Natural killer cell treated with Interleukin-12 subunit alpha and Interleukin-12 subunit beta and Interleukin-15 and Interleukin-18, amount 100 ng/mL, for 72 hours (primary cell): ENCODE data around the gene SLC12A9. TPM values are rescaled to one million over a fixed set of nuclear protein-coding genes. Genes with fewer than 3 reads are reported as not detected.
A peak's percentile ranks its signal among the peaks of the same experiment; 100 is the strongest.

Experiments used
- ATAC-seq, 2 donors: fragments of 150-1000 bp; cut with Tn5 transposase in 1 of 2; sonication (Bioruptor Pico), chemical (Tn5 transposase) in 1 of 2; 2 replicates each; pipeline ENCODE4 v1.10.0; 2021
- DNase-seq: peaks from one replicate; pipeline ENCODE4 v3.0.0; 2022; ENCODE audit warnings: low spot score
- H3K27ac Mint-ChIP-seq, 2 donors: 1 replicate in 1 of 2; 2 replicates in 1 of 2; pipeline ENCODE4 v1.8.0; 2022; ENCODE audit warnings: mixed read lengths in 2 of 2, mild to moderate bottlenecking in 1 of 2, moderate library complexity in 1 of 2
- H3K27me3 Mint-ChIP-seq, 2 donors: 1 replicate in 1 of 2; 2 replicates in 1 of 2; pipeline ENCODE4 v1.8.0; 2022; ENCODE audit warnings: mixed read lengths in 2 of 2
- H3K36me3 Mint-ChIP-seq: one replicate; pipeline ENCODE4 v1.8.0; 2022; ENCODE audit warnings: mixed read lengths
- H3K4me1 Mint-ChIP-seq, 2 donors: 1 replicate in 1 of 2; 2 replicates in 1 of 2; pipeline ENCODE4 v1.8.0; 2022; ENCODE audit warnings: low read depth in 2 of 2, mixed read lengths in 2 of 2, mild to moderate bottlenecking in 1 of 2
- H3K4me3 Mint-ChIP-seq: one replicate; pipeline ENCODE4 v1.8.0; 2022; ENCODE audit warnings: mixed read lengths
- H3K9me3 Mint-ChIP-seq: 2 replicates; pipeline ENCODE4 v1.8.0; 2022; ENCODE audit warnings: mixed read lengths
- total RNA-seq, 2 donors: library from RNA; stranded (reverse); gene quantifications; one replicate each; pipeline ENCODE4 v1.2.3, GENCODE V29; 2022

SLC12A9 gene
- total RNA-seq, 2 donors from 2014 or later: 32.7 to 38.7 TPM

- Mint-ChIP-seq H3K4me1 (peaks cover 4 to 5% of the 10 kb centered on the region in 2 donors), H3K4me3 (no peak overlapping the region), H3K9me3 (no peaks in the 10 kb centered on the region), H3K36me3 (peaks cover 5% of the 10 kb centered on the region), H3K27me3 (no peaks in the 10 kb centered on the region), H3K27ac (no peak overlapping the region)
- no peak for DNase-seq
- no peak for ATAC-seq
Observed at GRCh38 chr7:100861616-100861985, 9.1 kb downstream of the SLC12A9 start.

DNA sequence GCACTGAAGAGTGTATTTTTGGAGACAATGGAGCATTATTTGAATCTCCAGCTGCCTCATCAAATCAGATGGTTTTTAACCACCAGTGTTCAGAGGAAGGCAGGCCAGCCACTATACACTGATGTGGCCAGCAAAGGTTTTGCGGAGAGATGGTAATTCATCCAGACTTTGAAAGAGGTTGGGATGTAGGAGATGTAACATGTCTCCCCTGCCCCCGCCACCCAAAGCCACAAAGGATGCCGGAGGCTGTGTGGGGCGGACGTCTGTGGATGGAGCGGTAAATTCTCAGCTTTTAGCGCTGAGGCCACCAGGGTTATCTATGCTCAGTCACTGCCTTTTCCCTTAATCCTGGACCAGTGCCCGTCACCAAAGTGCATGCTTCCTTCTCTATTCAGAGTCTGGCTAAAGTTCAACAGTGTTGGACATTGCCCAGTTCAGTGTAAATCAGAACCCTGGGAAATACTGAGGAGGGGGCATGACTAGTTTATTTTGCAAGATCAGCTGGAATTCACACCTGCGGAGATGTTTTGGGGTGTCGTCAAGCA is 11.0 kb downstream of the SLC12A9 start:
- DNase-seq: no peak
- peaks cover 4 to 5% of the 10 kb centered on the region in 2 donors for H3K4me1 Mint-ChIP-seq
- H3K36me3 Mint-ChIP-seq: peaks cover 5% of the 10 kb centered on the region
- no peak for ATAC-seq
- H3K4me3 Mint-ChIP-seq: no peak overlapping the region
- H3K27me3 Mint-ChIP-seq: peaks cover 0 to 2% of the 10 kb centered on the region in 2 donors
- no peaks in the 10 kb centered on the region for H3K9me3 Mint-ChIP-seq
- H3K27ac Mint-ChIP-seq: no peak overlapping the region

- Mint-ChIP-seq H3K27me3 (peaks cover 0 to 2% of the 10 kb centered on the region in 2 donors), H3K4me3 (no peak overlapping the region), H3K27ac (no peak overlapping the region), H3K4me1 (peaks cover 4 to 5% of the 10 kb centered on the region in 2 donors), H3K36me3 (peaks cover 5% of the 10 kb centered on the region), H3K9me3 (no peaks in the 10 kb centered on the region)
- DNase-seq: no peak
- no peak for ATAC-seq
Observed at GRCh38 chr7:100864263-100864845, 11.8 kb downstream of the SLC12A9 start.

GRCh38 chr7:100865372-100865911 is 12.9 kb downstream of the SLC12A9 start:
- Mint-ChIP-seq H3K9me3 (no peaks in the 10 kb centered on the region), H3K27me3 (peaks cover 0 to 2% of the 10 kb centered on the region in 2 donors), H3K36me3 (peaks cover 5% of the 10 kb centered on the region), H3K27ac (no peak overlapping the region), H3K4me1 (peaks cover 4 to 5% of the 10 kb centered on the region in 2 donors), H3K4me3 (no peak overlapping the region)
- no peak for DNase-seq
- no peak for ATAC-seq

GRCh38 chr7:100865938-100866728 is 13.6 kb downstream of the SLC12A9 start:
- DNase-seq (no peak), ATAC-seq (no peak)
- Mint-ChIP-seq H3K9me3 (no peaks in the 10 kb centered on the region), H3K27ac (no peak overlapping the region), H3K4me3 (no peak overlapping the region), H3K27me3 (peaks cover 0 to 2% of the 10 kb centered on the region in 2 donors), H3K4me1 (peaks cover 4 to 5% of the 10 kb centered on the region in 2 donors), H3K36me3 (peaks cover 5% of the 10 kb centered on the region)

- Mint-ChIP-seq H3K9me3 (no peaks in the 10 kb centered on the region), H3K4me3 (peak overlapping the region; percentile 65), H3K36me3 (peaks cover 5% of the 10 kb centered on the region), H3K27me3 (peaks cover 0 to 2% of the 10 kb centered on the region in 2 donors), H3K4me1 (peaks cover 4 to 5% of the 10 kb centered on the region in 2 donors), H3K27ac (peak overlapping the region in 1 of 2 donors; percentile 33)
- no peak for ATAC-seq
- no peak for DNase-seq
Observed at GRCh38 chr7:100866729-100867039, 14.2 kb downstream of the SLC12A9 start.

GRCh38 chr7:100867040-100867775 is 14.7 kb downstream of the SLC12A9 start, which contains the start of gene TRIP6:
Gene TRIP6, plus strand, starts transcription at chr7:100867387. Its CDS starts 111 bp downstream, at chr7:100867498.
- ATAC-seq (peak in 1 of 2 donors; percentile 36), DNase-seq (no peak)
- Mint-ChIP-seq H3K9me3 (no peaks in the 10 kb centered on the region), H3K27me3 (peaks cover 0 to 2% of the 10 kb centered on the region in 2 donors), H3K4me3 (peak within 1 kb of the TSS; percentile 65), H3K27ac (peak within 1 kb of the TSS in 1 of 2 donors; percentile 33), H3K36me3 (peaks cover 5% of the 10 kb centered on the region), H3K4me1 (peaks cover 4 to 5% of the 10 kb centered on the region in 2 donors)

DNA sequence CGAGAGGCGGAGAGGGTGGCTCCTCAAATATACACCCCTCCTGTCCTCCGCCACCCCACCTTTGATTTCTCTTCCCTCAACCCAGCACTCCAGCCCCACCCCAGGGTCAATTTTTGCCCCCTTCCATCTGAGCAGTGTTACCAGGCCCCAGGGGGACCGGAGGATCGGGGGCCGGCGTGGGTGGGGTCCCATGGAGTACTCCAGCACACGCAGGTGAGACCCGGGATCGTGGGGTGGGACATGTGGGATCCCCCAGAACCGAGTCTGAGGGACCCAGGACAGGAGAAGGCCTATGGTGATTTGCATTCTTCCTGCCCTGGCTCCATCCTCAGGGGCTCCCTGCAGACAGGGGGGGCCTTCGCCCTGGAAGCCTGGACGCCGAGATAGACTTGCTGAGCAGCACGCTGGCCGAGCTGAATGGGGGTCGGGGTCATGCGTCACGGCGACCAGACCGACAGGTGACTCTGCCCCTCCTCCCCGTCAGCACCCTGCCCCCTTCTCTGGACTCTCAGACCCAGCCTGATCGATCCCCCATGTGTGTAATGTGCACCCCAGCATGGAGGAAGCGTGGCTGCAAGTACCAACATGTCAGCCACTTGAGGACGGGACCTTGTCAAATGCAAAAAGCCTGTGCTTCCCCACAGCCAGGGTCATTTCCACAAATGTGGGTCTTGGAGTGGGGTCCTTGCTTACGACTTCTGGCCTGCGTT is 15.4 kb downstream of the SLC12A9 start:
- H3K4me1 Mint-ChIP-seq: peaks cover 0 to 5% of the 10 kb centered on the region in 2 donors
- ATAC-seq: no peak
- H3K4me3 Mint-ChIP-seq: no peak overlapping the region

GRCh38 chr7:100873599-100874299 is 21.2 kb downstream of the SLC12A9 start:
- peaks cover 23 to 37% of the 10 kb centered on the region in 2 donors for H3K4me1 Mint-ChIP-seq
- peak overlapping the region; percentile 97 to 99 for H3K27ac Mint-ChIP-seq
- no peaks in the 10 kb centered on the region for H3K9me3 Mint-ChIP-seq
- ATAC-seq (no peak), DNase-seq (no peak)
- H3K36me3 Mint-ChIP-seq: peaks cover 18% of the 10 kb centered on the region
- no peaks in the 10 kb centered on the region for H3K27me3 Mint-ChIP-seq
- H3K4me3 Mint-ChIP-seq: peak overlapping the region; percentile 86

More for the DNA sequence above, 15.4 kb downstream of the SLC12A9 start:
- Mint-ChIP-seq H3K27me3 (peaks cover 0 to 2% of the 10 kb centered on the region in 2 donors), H3K27ac (no peak overlapping the region), H3K9me3 (no peaks in the 10 kb centered on the region), H3K36me3 (no peaks in the 10 kb centered on the region)
- no peak for DNase-seq

DNA sequence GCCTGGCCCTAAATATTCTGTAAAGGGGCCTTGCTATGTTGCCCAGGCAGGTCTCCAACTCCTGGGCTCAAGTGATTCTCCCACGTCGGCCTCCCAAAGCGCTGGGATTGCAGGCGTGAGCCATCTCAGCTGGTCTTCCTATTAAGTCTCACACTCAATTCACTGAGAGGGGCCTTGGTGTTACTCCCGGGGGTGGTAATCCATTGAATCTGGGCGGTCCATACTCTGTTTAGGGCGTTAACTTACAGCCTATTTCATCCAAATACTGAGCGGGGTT is 21.7 kb downstream of the SLC12A9 start:
- DNase-seq (no peak), ATAC-seq (no peak)
- H3K9me3 Mint-ChIP-seq: no peaks in the 10 kb centered on the region
- H3K4me1 Mint-ChIP-seq: peaks cover 28 to 41% of the 10 kb centered on the region in 2 donors
- peak overlapping the region; percentile 97 to 99 for H3K27ac Mint-ChIP-seq
- H3K27me3 Mint-ChIP-seq: no peaks in the 10 kb centered on the region
- H3K36me3 Mint-ChIP-seq: peaks cover 18% of the 10 kb centered on the region
- H3K4me3 Mint-ChIP-seq: peak overlapping the region; percentile 86

- Mint-ChIP-seq H3K27ac (peak within 1 kb of the TSS; percentile 97 to 99), H3K4me1 (peaks cover 31 to 45% of the 10 kb centered on the region in 2 donors), H3K27me3 (no peaks in the 10 kb centered on the region), H3K36me3 (peaks cover 20% of the 10 kb centered on the region), H3K9me3 (no peaks in the 10 kb centered on the region), H3K4me3 (peak within 1 kb of the TSS; percentile 86)
- ATAC-seq: peak; percentile 96 to 99
- DNase-seq: peak; percentile 99
Observed at GRCh38 chr7:100874577-100875355, 22.3 kb downstream of the SLC12A9 start, which contains the start of gene SRRT. Gene SRRT, plus strand, starts transcription at chr7:100875103. Its CDS starts 488 bp downstream, at chr7:100875591.

GRCh38 chr7:100875356-100875751 is 22.8 kb downstream of the SLC12A9 start:
- H3K27ac Mint-ChIP-seq: peak overlapping the region; percentile 97 to 99
- H3K4me3 Mint-ChIP-seq: peak overlapping the region; percentile 86
- H3K9me3 Mint-ChIP-seq: no peaks in the 10 kb centered on the region
- ATAC-seq: peak; percentile 68
- no peak for DNase-seq
- peaks cover 24% of the 10 kb centered on the region for H3K36me3 Mint-ChIP-seq
- H3K27me3 Mint-ChIP-seq: no peaks in the 10 kb centered on the region
- peaks cover 35 to 49% of the 10 kb centered on the region in 2 donors for H3K4me1 Mint-ChIP-seq
